HEK293T (cell line): ENCODE results near the gene DOCK1.

Experiments used
- BHLHE40 ChIP-seq: fragments of 450-650 bp; IDR thresholded peaks from 2 replicates; pipeline ENCODE4 v1.6.1; 2016; ENCODE audit warnings: mild to moderate bottlenecking, moderate library complexity, borderline replicate concordance
- FOXK2 ChIP-seq: fragments of 450-650 bp; IDR thresholded peaks from 2 replicates; pipeline ENCODE4 v1.6.1; 2016; ENCODE audit warnings: mild to moderate bottlenecking
- FOXM1 ChIP-seq: fragments of 450-650 bp; IDR thresholded peaks from 2 replicates; pipeline ENCODE4 v1.6.1; 2017; ENCODE audit warnings: mild to moderate bottlenecking, borderline replicate concordance
- L3MBTL2 ChIP-seq: fragments of 450-650 bp; conservative IDR thresholded peaks from 2 replicates; pipeline ENCODE4 v1.6.1; 2016; ENCODE audit warnings: mild to moderate bottlenecking
- NFRKB ChIP-seq: fragments of 450-650 bp; IDR thresholded peaks from 2 replicates; pipeline ENCODE4 v1.6.1; 2016; ENCODE audit warnings: mild to moderate bottlenecking, moderate library complexity
- PKNOX1 ChIP-seq: fragments of 450-650 bp; IDR thresholded peaks from 2 replicates; pipeline ENCODE4 v1.6.1; 2016
- SP1 ChIP-seq: fragments of 450-650 bp; IDR thresholded peaks from 2 replicates; pipeline ENCODE4 v1.6.1; 2017
- SUZ12 ChIP-seq: fragments of 450-650 bp; IDR thresholded peaks from 2 replicates; pipeline ENCODE4 v1.6.1; 2016; ENCODE audit warnings: mild to moderate bottlenecking
- TARDBP ChIP-seq: fragments of 450-650 bp; IDR thresholded peaks from 2 replicates; pipeline ENCODE4 v1.6.1; 2016
- ZNF384 ChIP-seq: fragments of 450-650 bp; IDR thresholded peaks from 2 replicates; pipeline ENCODE4 v1.6.1; 2016

GRCh38 chr10:126867567-126868365 lies 37.5 kb upstream of the DOCK1 start:
- TF ChIP-seq FOXM1 (no peak), BHLHE40 (no peak), TARDBP (no peak), SP1 (no peak), NFRKB (no peak), FOXK2 (no peak), PKNOX1 (no peak), L3MBTL2 (no peak), SUZ12 (no peak), ZNF384 (no peak)
